HepG2 (cell line): Measurements from ENCODE around the gene DHX58. TPM values are rescaled to one million over a fixed set of nuclear protein-coding genes. Genes with fewer than 3 reads are reported as not detected.

Source experiments
- FOXO1 ChIP-seq: sonication (generic); formaldehyde crosslinking; IDR thresholded peaks from 2 replicates; pipeline ENCODE4 v1.4.0; 2020; ENCODE audit warnings: missing genetic modification reagents
- GMEB2 ChIP-seq: IDR thresholded peaks from 2 replicates; pipeline ENCODE4 v1.6.1; 2016; ENCODE audit warnings: missing biosample characterization, missing genetic modification reagents, low read depth
- HHEX ChIP-seq: IDR thresholded peaks from 2 replicates; pipeline ENCODE4 v1.6.1; 2016; ENCODE audit warnings: control low read depth
- HMGXB4 ChIP-seq, 2 experiments: sonication (generic) in 1 of 2; formaldehyde crosslinking in 1 of 2; IDR thresholded peaks; 2 replicates each; pipeline versions ENCODE4 v1.4.0 to v1.6.1; 2018 to 2020; ENCODE audit warnings: missing genetic modification reagents in 2 of 2, borderline replicate concordance in 1 of 2, low read depth in 1 of 2, mild to moderate bottlenecking in 1 of 2, missing biosample characterization in 1 of 2
- HNRNPL ChIP-seq: fragments of 200-400 bp; formaldehyde crosslinking; IDR thresholded peaks from 2 replicates; pipeline ENCODE4 v1.6.1; 2017; ENCODE audit warnings: mild to moderate bottlenecking, low read depth, low read length
- HOXD1 ChIP-seq: sonication (generic); formaldehyde crosslinking; IDR thresholded peaks from 2 replicates; pipeline ENCODE4 v1.5.0; 2020; ENCODE audit warnings: missing genetic modification reagents
- NFE2L1 ChIP-seq: sonication (generic); formaldehyde crosslinking; IDR thresholded peaks from 2 replicates; pipeline ENCODE4 v1.4.0; 2020; ENCODE audit warnings: missing genetic modification reagents, mild to moderate bottlenecking, borderline replicate concordance
- PATZ1 ChIP-seq: sonication (generic); formaldehyde crosslinking; IDR thresholded peaks from 2 replicates; pipeline ENCODE4 v1.4.0; 2020; ENCODE audit warnings: missing genetic modification reagents
- PTBP1 ChIP-seq: fragments of 200-400 bp; formaldehyde crosslinking; IDR thresholded peaks from 2 replicates; pipeline ENCODE4 v1.6.1; 2018; ENCODE audit warnings: low read length, low read depth; ENCODE audit not compliant: poor library complexity, severe bottlenecking
- SMC3 ChIP-seq: IDR thresholded peaks from 2 replicates; pipeline ENCODE4 v1.6.1; 2011; ENCODE audit warnings: low read length, improper control_type of control experiment
- TRAFD1 ChIP-seq: sonication (generic); formaldehyde crosslinking; IDR thresholded peaks from 2 replicates; pipeline ENCODE4 v1.5.1; 2020; ENCODE audit warnings: missing genetic modification reagents, mild to moderate bottlenecking, borderline replicate concordance
- YY1 ChIP-seq: IDR thresholded peaks from 2 replicates; pipeline ENCODE4 v1.6.1; 2011; ENCODE audit warnings: low read length, low read depth, moderate library complexity, mild to moderate bottlenecking; ENCODE audit not compliant: insufficient read depth, insufficient replicate concordance
- ZBTB25 ChIP-seq: IDR thresholded peaks from 2 replicates; pipeline ENCODE4 v1.6.1; 2018; ENCODE audit warnings: missing genetic modification reagents
- ZBTB7A ChIP-seq: sonication (generic); formaldehyde crosslinking; IDR thresholded peaks from 2 replicates; pipeline ENCODE4 v1.8.0; 2022; ENCODE audit warnings: mild to moderate bottlenecking, missing genetic modification reagents
- ZNF563 ChIP-seq: sonication (generic); formaldehyde crosslinking; IDR thresholded peaks from 2 replicates; pipeline ENCODE4 v1.8.0; 2022; ENCODE audit warnings: mild to moderate bottlenecking, moderate library complexity, missing genetic modification reagents
- ZNF572 ChIP-seq: sonication (generic); formaldehyde crosslinking; IDR thresholded peaks from 2 replicates; pipeline ENCODE4 v1.5.1; 2020; ENCODE audit warnings: mild to moderate bottlenecking, missing genetic modification reagents
- ZNF770 ChIP-seq: sonication (generic); formaldehyde crosslinking; IDR thresholded peaks from 2 replicates; pipeline ENCODE4 v1.5.0; 2020; ENCODE audit warnings: mild to moderate bottlenecking, missing genetic modification reagents
- polyA plus RNA-seq, 8 experiments: library from polyadenylated mRNA; depleted of rRNA in 3 of 8; stranded (reverse) in 7 of 8; unstranded in 1 of 8; fragments of >200 nt; fragmentation: Illumina TruSeq in 4 of 8; extraction: Trizol in 4 of 8; gene quantifications; 2 replicates each; pipeline versions ENCODE4 v1.2.1 to v1.2.3, GENCODE V29; 2011 to 2016; ENCODE audit warnings: low read depth in 4 of 8, missing spikeins in 1 of 8, mixed read lengths in 1 of 8; ENCODE audit not compliant: insufficient read depth in 1 of 8
- total RNA-seq, 5 experiments: library from RNA; depleted of rRNA; stranded (reverse); fragments of >200 nt; fragmentation: Illumina TruSeq; extraction: Trizol; gene quantifications; 2 replicates each; pipeline ENCODE4 v1.2.3, GENCODE V29; 2016; ENCODE audit warnings: low read depth in 1 of 5

DHX58 gene
- total and polyA plus RNA-seq, 2 of the 13 experiments (the other 11 are each of a cell fraction or from before 2014, with no cell fraction given), result 6.7 to 7.8 TPM

- TF ChIP-seq FOXO1 (CRISPR knock-in tag) (0 out of 2 replicates have a peak, but pooled peaks have one; percentile 39), PATZ1 (CRISPR knock-in tag) (peak; percentile 79), HHEX (CRISPR knock-in tag) (no peak), PTBP1 (peak; percentile 25), ZNF572 (CRISPR knock-in tag) (peak; percentile 64; the same call in 1 of the 2 replicates), SMC3 (peak; percentile 86), HMGXB4 (CRISPR knock-in tag; IDR thresholded peaks at IDR 0.05; ENCODE audit: borderline replicate concordance in 1 of 2, low read depth in 1 of 2) (peak; percentile 64 to 89; a peak in 3 of 4 replicates), HOXD1 (CRISPR knock-in tag) (no peak), ZBTB25 (no peak; the same call in 1 of the 2 replicates), HNRNPL (0 out of 2 replicates have a peak, but pooled peaks have one; percentile 62), NFE2L1 (CRISPR knock-in tag) (0 out of 2 replicates have a peak, but pooled peaks have one; percentile 38), ZNF563 (no peak), YY1 (peak; percentile 47), GMEB2 (no peak), TRAFD1 (peak; percentile 20; the same call in 1 of the 2 replicates), ZNF770 (CRISPR knock-in tag) (peak; percentile 59; the same call in 1 of the 2 replicates), ZBTB7A (CRISPR knock-in tag) (peak; percentile 53; the same call in 1 of the 2 replicates)
Observed at GRCh38 chr17:42067371-42068091, 45.0 kb downstream of the DHX58 start (continued).
